Kidney (tissue), 14 donors: ENCODE data around the gene SRGAP3. TPM values are rescaled to one million over a fixed set of nuclear protein-coding genes. Genes with fewer than 3 reads are reported as not detected.

Experiments used
- DNase-seq, 5 donors: peaks; one replicate each; pipeline ENCODE4 v3.0.0-alpha.2; 2013 to 2020
- FAIRE-seq: peaks from 2 replicates; lab custom pipeline; 2012; peaks lifted over from hg19 to GRCh38; lab: Jason Lieb, UNC
- H3K27ac ChIP-seq, 2 donors: one replicate each; pipeline ENCODE4 v1.7.0; 2013; ENCODE audit warnings: low read depth in 2 of 2, low read length in 2 of 2, inconsistent platforms in 1 of 2
- H3K27me3 ChIP-seq: one replicate; pipeline ENCODE4 v1.7.1; 2013; ENCODE audit warnings: low read length, inconsistent platforms; ENCODE audit not compliant: control insufficient read depth, insufficient read depth
- H3K36me3 ChIP-seq, 3 donors: one replicate each; pipeline versions ENCODE4 v1.7.0 to v1.7.1; 2013; ENCODE audit warnings: low read length in 3 of 3, control low read depth in 1 of 3, inconsistent platforms in 1 of 3; ENCODE audit not compliant: insufficient read depth in 3 of 3, control insufficient read depth in 2 of 3
- H3K4me1 ChIP-seq, 3 donors: one replicate each; pipeline versions ENCODE4 v1.7.0 to v1.7.1; 2013; ENCODE audit warnings: low read length in 3 of 3, inconsistent platforms in 1 of 3, low read depth in 1 of 3; ENCODE audit not compliant: control insufficient read depth in 2 of 3, insufficient read depth in 2 of 3
- H3K4me3 ChIP-seq, 3 donors: one replicate each; pipeline versions ENCODE4 v1.7.0 to v1.8.1; 2013; ENCODE audit warnings: low read length in 3 of 3, control low read depth in 1 of 3, inconsistent platforms in 1 of 3
- H3K9ac ChIP-seq, 3 donors: one replicate each; pipeline versions ENCODE4 v1.7.0 to v1.7.1; 2013; ENCODE audit warnings: low read length in 3 of 3, control low read depth in 1 of 3, inconsistent platforms in 1 of 3
- H3K9me3 ChIP-seq, 3 donors: one replicate each; pipeline versions ENCODE4 v1.7.0 to v1.7.1; 2013; ENCODE audit warnings: low read length in 3 of 3, control low read depth in 1 of 3, inconsistent platforms in 1 of 3; ENCODE audit not compliant: control insufficient read depth in 2 of 3, insufficient read depth in 1 of 3
- CTCF ChIP-seq: IDR thresholded peaks from 3 replicates; pipeline ENCODE4 v1.5.1; 2012; ENCODE audit warnings: mild to moderate bottlenecking, moderate library complexity, borderline replicate concordance; ENCODE audit not compliant: insufficient read depth; ENCODE audit errors: extremely low read depth
- intact Hi-C: fragments of 100-400 bp; cut with DNase I; formaldehyde crosslinking; loops from one replicate; pipeline ENCODE4 v1.11.1; 2022
- polyA plus RNA-seq: library from polyadenylated mRNA; stranded (reverse); fragments of 350-450 nt; fragmentation: Illumina TruSeq; extraction: RNeasy Lipid Tissue Mini Kit (QIAGEN cat#74804); gene quantifications from one replicate; pipeline ENCODE4 v1.2.3, GENCODE V29; 2014; ENCODE audit warnings: low read depth, low replicate concordance; ENCODE audit not compliant: insufficient read depth
- total RNA-seq: library from RNA; stranded (reverse); fragmentation: NEBNext Ultra II Directional; extraction: Animal tissue kit (Norgen Biotek cat#: 25700); gene quantifications from one replicate; pipeline ENCODE4 v1.2.1, GENCODE V29; 2021
- donor health status: control.
- donor health status: control.
- donor health status: control.
- donor health status: control.
- donor health status: control.
- donor health status: DM: yes; HTN: yes; CAD: no.
- donor health status: Normal renal cell carcinoma (clear cell type).

SRGAP3 gene
- total and polyA plus RNA-seq, 2 donors from 2014 or later = 4.1 to 24.3 TPM

- no peak overlapping the region for H3K4me3 ChIP-seq
- H3K27ac ChIP-seq = no peak overlapping the region
- intact Hi-C loops = no loop called here
- DNase-seq (no peak), FAIRE-seq (no peak)
- H3K4me1 ChIP-seq = no peaks in the 10 kb centered on the region
- H3K27me3 ChIP-seq = no peaks in the 10 kb centered on the region
- no peak for TF ChIP-seq CTCF
- no peak overlapping the region for H3K9ac ChIP-seq
- peaks cover 0 to 2% (median 0%) of the 10 kb centered on the region in 3 donors for H3K9me3 ChIP-seq
- H3K36me3 ChIP-seq = no peaks in the 10 kb centered on the region
These were observed 316.9 kb downstream of the SRGAP3 start for GRCh38 chr3:8932507-8932906.

GRCh38 chr3:8931342-8931741, 318.1 kb downstream of the SRGAP3 start:
- intact Hi-C loops = no loop called here
- Histone ChIP-seq H3K27me3 (no peaks in the 10 kb centered on the region), H3K4me1 (no peaks in the 10 kb centered on the region), H3K27ac (no peak overlapping the region), H3K9ac (no peak overlapping the region), H3K36me3 (no peaks in the 10 kb centered on the region), H3K4me3 (no peak overlapping the region), H3K9me3 (peaks cover 0 to 2% (median 0%) of the 10 kb centered on the region in 3 donors)
- FAIRE-seq (no peak), DNase-seq (no peak)
- no peak for TF ChIP-seq CTCF

Other genes starting within 250 kb of the SRGAP3 start
- gene THUMPD3, start 113.4 kb upstream of the SRGAP3 start, total RNA-seq = 44.1 TPM
- 31.9 TPM for gene THUMPD3, start 113.4 kb upstream of the SRGAP3 start, polyA plus RNA-seq
- 112 TPM for gene SETD5, start 148.0 kb upstream of the SRGAP3 start, total RNA-seq
- gene SETD5, start 148.0 kb upstream of the SRGAP3 start, polyA plus RNA-seq = 12.1 TPM